Measurements from ENCODE around the gene MXD1.
"Not testable (repeated sequence)": the region's sequence is repeated elsewhere in the genome, so short reads cannot be mapped to it uniquely, and the experiment has no call there.

The MXD1 gene

DNA sequence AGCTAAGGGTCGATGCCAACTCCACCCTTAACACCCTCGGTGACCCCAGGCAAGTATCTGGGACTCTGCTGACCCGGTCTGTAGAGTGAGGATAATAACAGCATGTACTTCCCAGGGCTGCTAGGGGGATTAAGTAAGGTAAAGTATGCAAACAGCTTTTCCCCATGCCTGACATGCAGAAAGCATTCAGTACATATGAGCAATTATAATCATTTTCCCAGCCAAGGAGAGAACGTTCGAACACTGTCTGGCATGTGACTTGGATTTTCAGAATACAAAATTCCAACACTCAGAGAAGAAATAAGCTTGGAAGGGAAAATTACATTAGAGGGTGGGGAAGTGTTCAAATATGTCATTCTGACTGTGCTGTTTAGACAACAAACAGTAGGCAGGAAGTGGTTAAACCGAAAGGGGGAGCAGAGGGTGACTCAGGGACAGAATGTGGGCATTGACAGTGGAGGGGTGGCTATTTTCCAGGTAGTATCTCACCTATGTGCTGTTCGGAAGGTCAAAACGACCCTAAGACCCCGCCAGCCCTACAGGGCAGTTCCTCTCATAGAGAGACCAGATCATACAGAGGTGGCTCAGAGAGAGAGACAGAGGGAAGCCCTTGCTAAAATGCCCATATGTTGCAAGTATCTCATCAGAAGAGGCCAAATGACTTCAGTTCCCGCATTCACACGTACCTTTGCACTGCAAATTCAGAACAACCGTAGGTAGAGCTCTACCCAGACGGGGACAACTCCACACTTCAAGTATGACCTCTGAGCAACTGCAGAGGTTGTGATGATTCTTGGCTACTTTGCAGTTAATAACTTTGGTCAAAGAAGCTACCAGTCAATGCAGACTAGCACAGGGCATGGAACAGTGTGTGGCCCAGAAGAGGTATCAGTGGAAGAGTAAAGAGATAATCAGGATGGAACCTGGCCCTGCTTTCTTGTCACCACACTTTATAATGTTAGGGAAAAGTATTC lies 31.7 kb downstream of the MXD1 start:
- Histone ChIP-seq H3K27ac (ENCODE audit: low read depth, low read length) (no peak overlapping the region), H3K9me3 (ENCODE audit: control insufficient read depth, insufficient read depth, low read depth, low read length) (no peaks in the 10 kb centered on the region), H3K4me1 (ENCODE audit: control insufficient read depth, insufficient read depth, low read length) (peaks cover 11% of the 10 kb centered on the region; the same call in 1 of the 2 replicates), H3K4me3 (ENCODE audit: low read depth, low read length) (no peak overlapping the region), H3K27me3 (ENCODE audit: control insufficient read depth, insufficient read depth, low read length) (no peaks in the 10 kb centered on the region), H3K9ac (ENCODE audit: low read length) (no peak overlapping the region), H3K36me3 (ENCODE audit: control insufficient read depth, insufficient read depth, low read length) (no peaks in the 10 kb centered on the region)

DNA sequence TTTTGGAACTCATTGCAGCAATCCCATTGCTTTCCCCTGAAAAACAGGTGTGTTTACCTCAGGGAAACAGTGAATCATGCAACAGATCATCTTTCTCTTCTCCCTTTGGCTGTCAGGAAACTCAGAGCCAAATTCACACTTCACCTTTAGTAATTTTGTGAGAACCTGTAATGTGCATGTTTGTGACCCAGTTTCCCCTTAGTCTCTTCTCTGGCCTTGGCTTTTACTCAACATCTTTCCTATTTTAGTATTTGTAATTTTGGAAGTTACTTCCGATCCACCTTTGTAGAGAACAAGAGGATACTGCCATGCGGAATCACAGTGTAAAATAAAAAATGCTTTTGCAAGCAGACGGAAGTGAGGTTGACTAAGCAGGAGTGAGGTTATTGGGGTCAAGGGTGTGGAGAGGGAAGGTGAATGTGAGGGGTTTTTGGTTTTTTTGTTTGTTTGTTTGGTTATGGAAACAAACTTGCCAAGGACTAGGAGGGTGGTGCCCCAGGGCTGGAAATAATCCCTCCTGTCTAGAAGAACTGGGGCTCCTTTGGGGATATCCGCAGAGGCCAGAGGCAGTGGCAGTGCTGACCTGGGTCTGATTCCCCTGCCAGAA lies 32.5 kb downstream of the MXD1 start:
- Histone ChIP-seq H3K27ac (ENCODE audit: low read depth, low read length) (no peak overlapping the region), H3K27me3 (ENCODE audit: control insufficient read depth, insufficient read depth, low read length) (no peaks in the 10 kb centered on the region), H3K9me3 (ENCODE audit: control insufficient read depth, insufficient read depth, low read depth, low read length) (no peaks in the 10 kb centered on the region), H3K36me3 (ENCODE audit: control insufficient read depth, insufficient read depth, low read length) (no peaks in the 10 kb centered on the region), H3K4me1 (ENCODE audit: control insufficient read depth, insufficient read depth, low read length) (peaks cover 11% of the 10 kb centered on the region; the same call in 1 of the 2 replicates), H3K4me3 (ENCODE audit: low read depth, low read length) (no peak overlapping the region), H3K9ac (ENCODE audit: low read length) (no peak overlapping the region)

DNA sequence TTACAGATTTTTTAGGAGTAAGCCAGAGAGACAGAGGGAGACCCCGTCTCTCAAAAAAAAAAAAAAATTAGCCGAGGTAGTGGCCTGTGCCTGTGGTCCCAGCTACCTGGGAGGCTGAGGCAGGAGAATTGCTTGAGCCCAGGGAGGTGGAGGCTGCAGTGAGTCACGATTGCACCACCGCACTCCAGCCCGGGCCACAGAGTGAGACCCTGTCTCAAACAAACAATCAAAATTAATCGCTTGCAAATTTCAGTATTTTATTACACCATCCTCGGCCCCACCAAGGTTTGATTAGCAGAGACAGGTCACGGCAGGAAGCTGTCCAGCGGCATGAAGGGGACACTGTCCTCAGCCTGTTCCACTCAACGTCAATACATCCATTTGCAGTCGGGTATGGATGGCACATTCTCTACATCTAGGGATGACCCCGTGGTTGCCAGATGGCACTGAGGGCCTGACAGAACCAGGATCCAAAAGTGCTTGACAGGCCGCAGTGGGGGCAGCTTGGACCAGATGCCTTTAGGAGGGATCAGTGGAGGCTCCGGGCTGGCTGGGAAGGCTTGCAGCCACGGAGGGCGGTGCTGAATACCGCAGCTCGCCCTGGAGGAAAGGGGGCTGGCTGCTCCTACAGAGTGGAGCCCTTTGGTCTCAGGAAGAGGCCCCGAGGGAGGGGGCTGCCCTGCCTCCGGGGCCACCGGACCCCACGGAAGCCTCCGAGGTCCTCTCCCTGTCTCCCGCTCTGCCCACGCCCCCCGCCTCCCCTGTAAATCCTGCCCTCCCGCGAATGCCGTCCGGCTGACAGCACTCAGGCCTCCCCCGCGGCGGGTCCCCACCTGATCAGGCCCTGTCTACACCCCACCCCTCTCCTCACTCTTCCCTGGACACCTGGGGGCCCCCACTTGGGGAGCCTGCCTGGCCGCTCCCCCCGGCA lies 33.4 kb downstream of the MXD1 start:
- H3K27ac ChIP-seq (ENCODE audit: low read depth, low read length): no peak overlapping the region
- H3K4me3 ChIP-seq (ENCODE audit: low read depth, low read length): no peak overlapping the region
- H3K36me3 ChIP-seq (ENCODE audit: control insufficient read depth, insufficient read depth, low read length): no peaks in the 10 kb centered on the region
- H3K9me3 ChIP-seq (ENCODE audit: control insufficient read depth, insufficient read depth, low read depth, low read length): no peaks in the 10 kb centered on the region
- H3K9ac ChIP-seq (ENCODE audit: low read length): no peak overlapping the region
- peaks cover 11% of the 10 kb centered on the region; the same call in 1 of the 2 replicates for H3K4me1 ChIP-seq (ENCODE audit: control insufficient read depth, insufficient read depth, low read length)
- H3K27me3 ChIP-seq (ENCODE audit: control insufficient read depth, insufficient read depth, low read length): no peaks in the 10 kb centered on the region

DNA sequence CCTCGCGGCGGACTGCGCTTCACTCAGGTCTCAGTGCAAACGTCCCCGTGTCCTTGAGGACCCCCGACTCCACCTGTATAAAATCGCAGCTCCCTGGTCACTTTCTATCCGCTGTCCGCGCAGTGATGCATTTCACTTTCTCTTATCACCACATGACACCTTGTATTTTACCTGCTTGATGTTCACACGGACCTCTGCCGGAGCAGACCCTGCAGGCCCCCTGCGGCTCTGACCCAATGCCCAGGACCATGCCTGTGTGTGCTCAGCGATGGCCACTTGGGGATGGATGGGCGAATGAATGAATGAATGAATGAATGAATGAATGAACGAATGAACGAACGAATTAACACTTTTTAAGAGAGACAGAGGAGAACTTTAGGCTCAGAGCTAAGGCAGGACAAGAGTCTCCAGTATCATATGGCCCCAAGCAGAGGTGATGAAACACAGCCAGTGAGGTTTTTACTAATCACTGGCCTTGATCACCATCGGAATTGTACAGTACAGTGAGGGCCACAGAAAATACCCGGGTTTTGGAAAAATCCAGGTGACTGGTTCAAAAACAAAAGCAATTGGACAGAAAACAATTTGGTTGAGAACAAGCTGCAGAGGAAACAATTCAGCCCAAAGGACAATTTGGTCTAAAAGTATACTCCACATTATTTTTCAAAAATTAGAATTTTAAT lies 34.2 kb downstream of the MXD1 start:
- Histone ChIP-seq H3K4me3 (ENCODE audit: low read depth, low read length) (no peak overlapping the region), H3K9me3 (ENCODE audit: control insufficient read depth, insufficient read depth, low read depth, low read length) (no peaks in the 10 kb centered on the region), H3K36me3 (ENCODE audit: control insufficient read depth, insufficient read depth, low read length) (no peaks in the 10 kb centered on the region), H3K9ac (ENCODE audit: low read length) (no peak overlapping the region), H3K27me3 (ENCODE audit: control insufficient read depth, insufficient read depth, low read length) (no peaks in the 10 kb centered on the region), H3K4me1 (ENCODE audit: control insufficient read depth, insufficient read depth, low read length) (peaks cover 11% of the 10 kb centered on the region; the same call in 1 of the 2 replicates), H3K27ac (ENCODE audit: low read depth, low read length) (no peak overlapping the region)

DNA sequence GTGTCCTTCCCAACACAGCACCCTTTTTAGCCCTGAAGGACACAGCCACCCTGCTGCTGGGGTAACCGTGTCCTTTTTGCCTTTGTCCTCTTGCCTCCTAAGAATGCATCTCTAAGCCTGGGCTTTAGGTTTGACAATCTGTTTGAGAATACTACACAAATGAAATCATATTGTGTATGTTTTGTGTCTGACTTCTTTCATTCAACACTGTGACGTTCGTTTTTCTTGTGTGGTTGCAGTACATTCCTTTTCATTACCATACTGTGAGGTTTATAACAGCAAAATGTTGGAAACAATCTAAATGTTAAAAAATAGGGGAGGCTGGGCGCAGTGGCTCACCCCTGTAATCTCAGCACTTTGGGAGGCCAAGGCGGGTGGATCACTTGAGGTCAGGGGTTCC lies 35.3 kb downstream of the MXD1 start:
- H3K4me3 ChIP-seq (ENCODE audit: low read depth, low read length): no peak overlapping the region
- no peaks in the 10 kb centered on the region for H3K36me3 ChIP-seq (ENCODE audit: control insufficient read depth, insufficient read depth, low read length)
- H3K9me3 ChIP-seq (ENCODE audit: control insufficient read depth, insufficient read depth, low read depth, low read length): no peaks in the 10 kb centered on the region
- H3K9ac ChIP-seq (ENCODE audit: low read length): no peak overlapping the region
- no peaks in the 10 kb centered on the region for H3K27me3 ChIP-seq (ENCODE audit: control insufficient read depth, insufficient read depth, low read length)
- H3K4me1 ChIP-seq (ENCODE audit: control insufficient read depth, insufficient read depth, low read length): peaks cover 11% of the 10 kb centered on the region; the same call in 1 of the 2 replicates
- no peak overlapping the region for H3K27ac ChIP-seq (ENCODE audit: low read depth, low read length)

DNA sequence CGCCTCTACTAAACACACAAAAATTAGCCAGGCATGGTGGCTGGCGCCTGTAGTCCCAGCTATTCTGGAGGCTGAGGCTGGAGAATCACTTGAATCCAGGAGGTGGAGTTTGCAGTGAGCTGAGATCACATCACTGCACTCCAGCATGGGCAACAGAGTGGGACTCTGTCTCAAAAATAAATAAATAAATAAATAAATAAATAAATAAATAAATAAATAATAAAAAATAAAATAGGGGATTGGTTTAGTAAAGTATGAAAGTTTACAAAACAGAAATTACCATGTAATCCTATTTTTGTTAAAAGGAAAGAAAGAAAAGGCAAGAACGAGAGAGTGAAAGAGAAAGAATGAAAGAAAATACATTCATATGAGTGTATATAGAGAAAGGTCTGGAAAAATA lies 35.8 kb downstream of the MXD1 start:
- not testable (repeated sequence) for H3K27me3 ChIP-seq (ENCODE audit: control insufficient read depth, insufficient read depth, low read length); H3K36me3 ChIP-seq (ENCODE audit: control insufficient read depth, insufficient read depth, low read length); H3K9me3 ChIP-seq (ENCODE audit: control insufficient read depth, insufficient read depth, low read depth, low read length); H3K27ac ChIP-seq (ENCODE audit: low read depth, low read length); H3K9ac ChIP-seq (ENCODE audit: low read length); H3K4me3 ChIP-seq (ENCODE audit: low read depth, low read length)
- peaks cover 11% of the 10 kb centered on the region; the same call in 1 of the 2 replicates for H3K4me1 ChIP-seq (ENCODE audit: control insufficient read depth, insufficient read depth, low read length)

DNA sequence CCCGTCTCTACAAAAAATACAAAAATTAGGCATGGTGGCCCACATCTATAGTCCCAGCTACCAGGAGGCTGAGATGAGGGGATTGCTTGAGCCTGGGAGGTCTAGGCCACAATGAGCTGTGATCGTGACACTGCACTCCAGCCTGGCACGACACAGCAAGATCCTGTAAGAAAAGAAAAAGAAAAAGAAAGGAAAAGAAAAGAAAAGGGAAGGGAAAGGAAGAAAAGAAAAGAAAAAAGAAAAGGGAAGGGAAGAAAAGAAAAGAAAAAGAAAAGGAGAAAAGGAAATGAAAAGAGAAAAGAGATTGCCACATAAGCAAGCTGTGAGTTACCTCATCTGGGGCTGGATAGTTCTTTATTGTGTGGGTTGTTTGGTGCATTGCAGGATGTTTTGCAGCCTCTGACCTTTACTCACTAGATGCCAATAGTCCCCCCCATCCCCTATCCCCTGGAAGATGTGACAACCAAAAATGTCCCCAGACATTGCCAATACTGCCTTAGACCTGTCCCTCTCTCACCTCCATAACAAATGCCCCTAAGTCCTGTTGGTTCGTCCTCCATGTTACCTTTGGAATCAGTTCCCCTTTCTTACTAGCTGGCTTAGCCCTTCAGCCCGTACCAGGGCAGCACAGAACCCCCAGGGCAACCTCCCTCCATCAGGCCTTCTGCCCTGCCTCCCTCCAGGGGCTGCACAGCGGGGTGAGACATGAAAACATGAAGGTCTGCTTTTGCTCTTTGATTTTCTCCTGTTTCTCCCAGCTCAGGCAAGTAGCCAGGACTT lies 37.6 kb downstream of the MXD1 start:
- H3K9ac ChIP-seq (ENCODE audit: low read length): no peak overlapping the region
- no peaks in the 10 kb centered on the region for H3K9me3 ChIP-seq (ENCODE audit: control insufficient read depth, insufficient read depth, low read depth, low read length)
- no peak overlapping the region for H3K4me3 ChIP-seq (ENCODE audit: low read depth, low read length)
- peaks cover 6% of the 10 kb centered on the region; the same call in 1 of the 2 replicates for H3K4me1 ChIP-seq (ENCODE audit: control insufficient read depth, insufficient read depth, low read length)
- H3K36me3 ChIP-seq (ENCODE audit: control insufficient read depth, insufficient read depth, low read length): no peaks in the 10 kb centered on the region
- no peak overlapping the region for H3K27ac ChIP-seq (ENCODE audit: low read depth, low read length)
- H3K27me3 ChIP-seq (ENCODE audit: control insufficient read depth, insufficient read depth, low read length): peaks cover 9% of the 10 kb centered on the region; the same call in 1 of the 2 replicates

DNA sequence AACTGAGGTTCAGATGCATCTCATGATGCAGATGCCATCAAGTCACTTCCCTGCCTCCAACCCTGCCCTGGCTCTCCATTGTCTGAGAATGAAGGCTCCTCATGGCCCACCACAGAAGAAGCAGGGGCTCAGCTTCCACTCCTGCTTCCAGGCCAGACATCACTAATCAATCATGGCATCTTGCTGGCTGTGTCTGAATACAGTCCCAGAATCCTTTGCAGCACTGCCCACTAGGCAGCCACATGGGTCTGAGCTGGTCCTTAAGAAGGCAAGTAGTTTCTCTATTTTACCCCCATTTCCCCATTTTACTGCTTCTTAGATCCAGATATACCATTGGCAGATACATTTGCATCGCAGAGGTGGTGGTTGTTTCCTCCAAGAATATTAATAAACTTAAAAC lies 39.2 kb downstream of the MXD1 start:
- H3K4me1 ChIP-seq (ENCODE audit: control insufficient read depth, insufficient read depth, low read length): no peaks in the 10 kb centered on the region
- H3K9me3 ChIP-seq (ENCODE audit: control insufficient read depth, insufficient read depth, low read depth, low read length): no peaks in the 10 kb centered on the region
- no peak overlapping the region for H3K4me3 ChIP-seq (ENCODE audit: low read depth, low read length)
- no peak overlapping the region for H3K9ac ChIP-seq (ENCODE audit: low read length)
- no peak overlapping the region for H3K27ac ChIP-seq (ENCODE audit: low read depth, low read length)
- no peaks in the 10 kb centered on the region for H3K36me3 ChIP-seq (ENCODE audit: control insufficient read depth, insufficient read depth, low read length)
- peaks cover 12% of the 10 kb centered on the region; the same call in 1 of the 2 replicates for H3K27me3 ChIP-seq (ENCODE audit: control insufficient read depth, insufficient read depth, low read length)

DNA sequence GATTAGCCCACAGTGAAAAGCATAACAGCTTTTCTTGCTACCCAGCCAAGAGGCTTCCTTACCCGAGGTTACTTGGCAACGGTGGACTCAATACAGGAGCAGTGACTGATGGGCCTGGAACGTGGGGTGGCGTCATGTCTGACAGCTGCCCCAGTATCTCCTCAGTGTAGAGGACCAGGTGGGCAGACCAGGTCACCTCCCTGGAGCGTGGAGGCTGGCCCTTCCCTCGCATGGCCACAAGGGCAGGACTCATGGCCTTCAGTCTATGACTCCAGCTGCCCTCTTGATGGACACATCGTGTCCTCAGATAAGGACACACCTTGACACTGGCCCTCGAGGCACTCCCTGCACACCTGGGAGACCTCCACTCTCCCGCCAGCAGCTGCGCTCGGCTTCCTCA lies 40.1 kb downstream of the MXD1 start:
- Histone ChIP-seq H3K4me3 (ENCODE audit: low read depth, low read length) (no peak overlapping the region), H3K36me3 (ENCODE audit: control insufficient read depth, insufficient read depth, low read length) (no peaks in the 10 kb centered on the region), H3K9me3 (ENCODE audit: control insufficient read depth, insufficient read depth, low read depth, low read length) (no peaks in the 10 kb centered on the region), H3K27me3 (ENCODE audit: control insufficient read depth, insufficient read depth, low read length) (peaks cover 12% of the 10 kb centered on the region; the same call in 1 of the 2 replicates), H3K9ac (ENCODE audit: low read length) (no peak overlapping the region), H3K4me1 (ENCODE audit: control insufficient read depth, insufficient read depth, low read length) (no peaks in the 10 kb centered on the region), H3K27ac (ENCODE audit: low read depth, low read length) (no peak overlapping the region)

Measured in HUES6 (cell line).